HG02763 (cell line): ENCODE measurements around the gene SLFN11.
"Not testable (repeated sequence)": the region's sequence is repeated elsewhere in the genome, so short reads cannot be mapped to it uniquely, and the experiment has no call there.

Experiments used
- ATAC-seq: cut with Tn5 transposase; IDR thresholded peaks from one replicate; pipeline ENCODE4 v1.9.1; 2021; ENCODE audit warnings: mild to moderate bottlenecking, moderate library complexity; ENCODE audit not compliant: unreplicated experiment

SLFN11 gene

DNA sequence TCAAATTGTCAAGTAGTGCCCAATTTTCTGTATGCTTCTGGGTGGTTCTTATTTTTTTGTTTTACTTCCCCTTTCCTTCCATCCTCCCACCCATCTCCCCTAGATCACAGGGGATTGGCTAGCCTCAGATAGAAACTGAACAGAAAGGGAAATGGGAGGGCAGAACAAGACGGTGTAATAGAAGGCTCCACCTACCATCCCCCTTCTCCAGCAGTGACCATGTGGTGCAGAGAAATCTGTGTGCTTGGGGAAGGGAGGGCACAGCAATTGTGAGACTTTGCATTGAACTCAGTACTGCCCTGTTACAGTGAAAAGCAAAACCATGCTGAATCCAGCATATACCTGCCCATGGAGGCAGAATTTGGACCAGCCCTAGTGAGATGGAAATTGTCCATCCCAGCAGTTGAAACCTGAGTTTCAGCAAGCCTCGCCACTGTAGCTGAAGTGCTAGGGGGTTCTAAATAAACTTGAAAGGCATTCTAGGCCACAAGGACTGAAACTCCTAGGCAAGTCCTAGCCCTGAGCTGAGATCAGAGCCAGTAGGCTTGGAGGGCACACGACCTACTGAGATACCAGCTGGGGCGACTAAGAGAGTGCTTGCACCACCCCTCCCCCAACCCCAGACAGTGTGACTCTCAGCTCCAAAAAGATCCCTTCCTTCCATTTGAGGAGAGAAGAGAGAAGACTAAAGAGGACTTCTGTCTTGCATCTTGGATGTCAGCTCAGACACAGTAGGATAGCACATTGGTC is 5.2 kb downstream of the SLFN11 start:
- peak; percentile 92 for ATAC-seq

DNA sequence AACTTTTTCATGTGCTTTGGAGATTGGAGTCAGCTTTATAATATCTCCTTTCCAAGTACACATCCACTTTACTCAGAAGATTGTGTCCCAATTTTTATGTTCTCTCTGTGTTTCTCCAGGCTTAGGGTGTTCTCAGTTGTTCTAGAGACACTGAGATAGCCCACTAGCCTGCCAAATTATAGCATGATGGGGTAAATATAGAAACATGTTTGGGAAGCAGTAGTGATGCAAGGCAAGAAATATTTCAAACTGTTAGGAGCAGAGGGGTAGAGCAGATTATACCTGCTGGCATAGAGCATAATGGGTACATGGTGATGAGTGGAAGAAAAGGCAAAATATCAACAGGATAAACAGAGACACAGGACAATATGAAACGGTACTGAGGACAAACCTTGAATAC is 12.4 kb downstream of the SLFN11 start:
- ATAC-seq = no peak

DNA sequence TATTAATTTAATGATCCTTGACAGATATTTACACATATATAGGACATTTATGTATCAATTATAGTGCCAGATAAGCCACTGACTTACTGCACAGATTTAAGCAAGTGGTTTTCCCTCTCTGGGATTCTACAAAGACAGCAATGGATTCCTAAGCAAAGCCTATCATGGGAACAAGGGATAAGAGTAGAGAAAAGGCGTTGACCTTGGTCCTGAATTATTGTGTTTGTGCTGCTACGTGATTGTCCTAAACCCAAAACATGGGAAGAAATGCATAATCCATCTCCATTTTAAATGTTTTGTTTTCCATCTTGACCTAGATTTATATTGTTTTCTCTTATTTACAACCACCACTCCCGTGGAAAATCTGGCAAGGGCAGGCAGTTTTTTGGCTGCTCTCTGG is 14.0 kb downstream of the SLFN11 start:
- no peak for ATAC-seq

DNA sequence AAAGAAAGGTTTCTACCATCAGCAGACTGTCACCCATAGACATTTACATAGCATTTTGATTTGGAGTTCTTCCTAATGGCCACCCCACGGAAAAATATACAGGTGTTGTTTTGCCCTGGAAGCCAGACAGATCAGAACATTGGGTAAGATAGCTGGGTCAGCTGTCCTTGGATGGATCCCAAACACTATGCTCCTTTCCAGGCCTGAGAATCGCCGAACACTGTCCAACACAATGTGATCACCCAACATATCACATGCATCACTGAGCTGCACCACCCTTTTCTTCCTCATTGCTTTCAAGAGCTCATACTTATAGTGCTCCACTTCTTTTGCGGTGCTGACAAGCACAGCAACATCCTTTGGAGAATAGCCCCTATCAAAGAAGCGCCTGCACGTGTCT is 21.1 kb downstream of the SLFN11 start:
- ATAC-seq = no peak

DNA sequence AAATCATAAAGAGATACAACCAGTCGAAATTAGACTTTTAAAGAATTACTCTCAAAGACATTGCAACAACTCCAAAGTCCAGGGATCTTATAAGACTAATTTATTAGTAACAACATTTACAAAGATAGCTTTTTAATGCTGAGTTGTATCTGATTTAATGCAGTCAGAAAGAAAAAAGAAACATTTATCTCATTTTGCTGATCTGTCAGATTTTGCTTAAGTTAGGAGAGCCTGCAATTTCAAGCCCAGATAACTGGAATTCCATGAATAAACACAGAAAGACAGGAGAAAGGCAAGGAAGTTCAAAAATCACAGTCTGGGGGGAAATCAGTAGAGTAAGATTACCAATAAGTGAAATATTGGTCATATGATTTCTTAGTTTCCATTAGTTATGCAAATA is 22.9 kb downstream of the SLFN11 start:
- ATAC-seq = no peak

DNA sequence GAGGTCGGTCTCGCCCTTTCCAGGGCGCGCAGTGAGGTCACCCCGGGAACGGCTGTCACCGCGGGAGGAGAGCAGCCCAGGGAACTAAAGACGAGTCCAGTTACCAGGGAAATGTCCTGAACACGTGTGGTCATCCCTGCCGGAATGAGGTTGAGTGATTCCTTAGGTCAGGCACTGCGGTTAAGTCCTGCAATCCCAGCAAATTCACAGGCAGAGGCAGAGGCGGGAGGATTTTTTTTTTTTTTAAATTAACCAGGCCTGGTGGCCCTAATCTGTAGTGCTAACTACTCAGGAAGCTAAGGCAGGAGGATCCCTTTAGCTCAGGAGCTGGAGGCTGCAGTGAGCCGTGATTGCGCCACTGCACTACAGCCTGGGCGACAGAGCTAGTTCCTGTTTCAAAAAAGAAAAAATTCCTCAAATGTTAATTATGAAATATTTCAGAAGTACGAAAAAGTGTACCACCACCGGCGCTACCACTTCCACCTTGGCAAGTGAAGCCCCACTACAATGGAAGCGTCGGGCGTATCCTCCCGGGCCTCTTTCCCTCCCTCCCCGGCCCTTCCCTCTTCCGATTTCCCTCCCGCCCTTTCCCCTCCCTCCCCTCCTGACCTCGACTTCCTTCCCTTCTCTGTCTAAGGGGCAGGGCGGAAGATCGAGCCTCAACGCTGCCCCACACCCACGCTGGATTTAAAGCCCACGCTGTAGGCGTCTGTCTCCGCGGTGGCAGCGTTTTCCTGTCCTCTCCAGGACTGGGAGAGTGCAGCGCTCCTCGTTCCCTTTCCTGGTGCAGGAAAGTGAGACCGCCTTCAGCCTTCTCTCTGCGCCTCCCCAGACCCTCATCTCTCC is 27.3 kb downstream of the SLFN11 start:
- no peak for ATAC-seq

DNA sequence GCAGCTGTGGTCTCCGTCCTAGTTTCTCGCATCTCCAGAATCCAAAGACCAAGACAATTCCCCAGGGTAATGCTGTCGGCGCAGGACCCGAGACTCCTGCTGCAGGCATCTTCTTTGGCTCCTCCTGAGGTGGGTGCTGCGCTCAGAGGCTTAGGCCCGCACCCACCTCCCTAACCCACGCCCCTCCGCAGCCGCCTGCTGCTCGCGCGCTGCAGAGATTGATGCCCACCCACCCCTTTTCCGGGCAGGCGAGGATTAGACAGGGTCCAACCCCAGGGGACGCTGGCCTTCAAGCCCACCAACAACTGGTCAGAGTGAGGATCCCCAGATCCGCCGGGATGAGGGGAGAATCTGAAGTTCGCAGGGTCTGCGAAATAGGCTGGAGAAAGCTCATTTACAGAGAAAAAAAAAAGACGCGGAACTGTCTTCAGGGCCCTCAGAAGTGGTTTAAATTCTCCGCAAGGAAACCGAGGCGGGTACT is 27.9 kb downstream of the SLFN11 start:
- ATAC-seq = no peak

DNA sequence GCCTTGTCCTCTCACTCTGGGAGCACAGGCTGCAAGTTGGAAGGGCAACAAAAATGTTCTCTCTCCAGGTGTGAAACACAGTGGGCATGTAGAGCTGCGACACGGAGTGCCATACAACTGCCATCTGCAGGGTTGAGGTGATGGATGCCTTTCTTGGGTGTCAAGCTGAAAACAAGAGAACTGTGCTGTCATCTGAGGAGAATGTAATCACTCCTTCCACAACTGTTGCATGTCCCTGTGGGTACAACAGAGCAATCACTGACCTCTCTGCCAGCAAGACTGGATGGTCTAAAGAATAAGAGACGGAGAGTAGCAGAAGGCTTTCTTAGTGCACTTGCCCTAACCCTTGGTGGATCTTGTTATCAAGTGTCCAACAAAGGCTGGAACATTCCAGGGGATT is 29.2 kb downstream of the SLFN11 start:
- no peak for ATAC-seq

DNA sequence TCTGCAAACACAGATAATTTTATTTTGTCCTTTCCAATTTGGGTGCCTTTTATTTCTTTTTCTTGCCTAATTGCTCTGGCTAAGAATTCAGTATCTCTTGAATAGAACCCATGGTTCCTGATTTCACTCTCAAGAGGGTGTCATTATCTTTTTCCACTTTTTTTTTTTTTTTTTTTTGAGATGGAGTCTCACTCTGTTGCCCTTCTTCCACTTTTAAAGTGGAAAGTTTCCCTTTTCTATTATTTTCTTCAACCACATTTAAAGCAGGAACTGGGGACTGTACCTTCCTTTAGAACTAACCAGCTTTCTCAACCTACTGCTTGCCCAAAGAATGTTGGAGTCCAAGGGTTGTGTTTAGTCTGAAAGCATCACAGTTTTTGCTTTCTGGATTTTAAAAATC is 31.1 kb downstream of the SLFN11 start:
- no peak for ATAC-seq

DNA sequence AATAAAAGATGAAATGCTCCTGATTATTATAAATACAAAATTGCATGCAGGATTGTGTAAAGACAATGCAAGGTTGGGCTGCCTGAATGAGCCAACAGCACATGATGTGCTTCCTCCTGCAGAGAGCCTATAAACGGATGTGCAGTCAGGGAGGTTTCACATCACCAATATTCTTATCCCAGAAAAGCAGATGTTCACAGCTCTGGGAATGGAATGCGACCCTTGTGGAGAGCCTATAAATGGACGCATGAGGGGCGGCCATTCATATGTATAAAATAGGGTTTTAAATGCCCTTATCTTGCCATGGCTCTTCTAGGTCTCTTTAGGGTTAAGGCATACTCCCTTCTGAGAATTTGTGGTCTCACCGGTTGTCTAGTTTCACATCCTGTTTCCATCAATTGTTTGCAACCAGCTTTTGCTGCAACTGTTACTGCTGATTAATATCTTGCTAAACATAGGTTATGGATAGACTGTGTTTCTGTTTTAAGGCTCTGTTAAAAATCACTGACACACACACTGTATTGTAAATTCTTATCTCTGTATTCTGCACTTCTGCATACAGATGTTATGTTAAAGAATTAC is 31.9 kb downstream of the SLFN11 start:
- ATAC-seq = no peak

DNA sequence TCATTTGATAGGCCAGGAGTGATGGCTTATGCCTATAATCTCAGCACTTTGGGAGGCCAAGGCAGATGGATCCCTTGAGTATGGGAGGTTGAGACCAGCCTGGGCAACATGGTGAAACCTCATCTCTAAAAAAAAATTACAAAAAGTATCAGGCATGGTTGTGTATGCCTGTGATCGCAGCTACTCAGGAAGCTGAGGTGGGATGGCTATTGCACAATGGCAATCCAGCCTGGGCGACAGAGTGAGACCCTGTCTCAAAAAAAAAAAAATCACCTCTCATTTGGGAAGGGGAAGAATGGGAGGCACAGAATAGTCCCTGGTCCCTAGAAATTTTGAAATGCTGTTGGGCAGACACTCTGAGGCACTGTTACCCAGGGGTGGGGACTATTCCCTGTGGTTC is 35.2 kb downstream of the SLFN11 start:
- ATAC-seq = no peak

DNA sequence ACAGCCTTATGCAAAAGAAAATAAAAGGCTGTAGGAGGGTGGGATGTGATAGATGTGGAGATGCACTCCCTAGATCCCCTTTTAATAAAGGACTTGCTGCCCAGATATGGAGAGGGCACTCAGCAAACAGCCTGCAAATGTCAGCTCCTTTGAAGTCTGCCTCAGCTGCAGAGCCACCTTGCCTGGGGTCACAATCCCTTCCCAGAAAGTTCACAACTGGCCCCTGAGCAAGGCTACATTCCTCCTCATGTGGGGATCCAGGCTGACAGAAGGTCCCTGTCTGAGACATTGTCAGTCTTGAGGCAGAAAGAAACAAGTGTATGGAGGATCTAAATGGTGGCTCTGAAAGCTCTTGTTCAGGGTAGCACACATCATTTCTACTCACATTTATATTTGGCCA is 36.1 kb downstream of the SLFN11 start:
- ATAC-seq = no peak

DNA sequence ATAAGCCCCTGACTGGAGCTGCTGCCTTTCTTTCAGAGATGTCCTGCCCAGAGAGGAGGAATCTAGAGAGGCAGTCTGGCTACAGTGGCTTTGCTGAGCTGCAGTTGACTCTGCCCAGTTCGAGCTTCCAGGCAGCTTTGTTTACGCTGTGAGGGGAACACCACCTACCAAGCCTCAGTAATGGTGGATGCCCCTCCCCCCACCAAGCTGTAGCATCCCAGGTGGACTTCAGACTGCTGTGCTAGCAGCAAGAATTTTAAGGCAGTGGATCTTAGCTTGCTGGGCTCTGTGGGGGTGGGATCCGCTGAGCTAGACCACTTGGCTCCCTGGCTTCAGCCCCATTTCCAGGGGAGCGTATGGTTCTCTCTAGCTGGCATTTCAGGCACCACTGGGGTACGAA is 39.8 kb downstream of the SLFN11 start:
- ATAC-seq = not testable (repeated sequence)

DNA sequence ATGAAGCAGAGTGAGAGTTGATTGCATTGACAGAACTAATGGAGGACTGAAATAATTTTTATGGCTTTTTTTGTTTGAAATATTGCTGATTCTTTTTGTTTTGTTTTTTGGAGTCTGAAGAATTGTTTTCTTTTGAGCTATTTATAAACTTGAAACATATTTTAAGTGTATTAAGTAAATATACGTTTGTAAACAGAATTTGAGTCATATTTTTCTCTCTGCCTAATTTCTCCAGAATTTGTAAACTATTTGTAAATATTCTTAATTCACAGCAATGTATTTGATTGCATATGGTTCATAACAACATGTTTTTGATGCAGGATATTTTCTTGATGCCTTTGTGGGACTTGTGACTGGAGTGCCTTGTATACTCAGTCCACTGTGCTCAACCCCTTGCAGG is 50.7 kb downstream of the SLFN11 start:
- ATAC-seq = no peak

DNA sequence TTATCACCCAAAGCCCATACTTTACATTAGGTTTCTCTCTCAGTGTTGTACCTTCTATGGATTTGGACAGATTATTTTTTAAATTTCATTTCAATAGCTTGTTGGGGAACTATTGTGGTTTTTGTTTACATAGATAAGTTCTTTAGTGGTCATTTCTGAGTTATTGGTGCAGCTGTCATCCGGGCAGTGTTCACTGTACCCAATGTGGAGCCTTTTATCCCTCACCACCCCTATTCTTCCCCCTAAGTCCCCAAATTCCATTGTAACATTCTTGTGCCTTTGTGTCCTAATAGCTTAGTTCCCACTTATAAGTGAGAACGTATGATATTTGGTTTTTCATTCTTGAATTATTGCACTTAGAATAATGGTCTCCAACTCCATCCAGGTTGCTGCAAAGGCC is 57.5 kb downstream of the SLFN11 start:
- no peak for ATAC-seq

DNA sequence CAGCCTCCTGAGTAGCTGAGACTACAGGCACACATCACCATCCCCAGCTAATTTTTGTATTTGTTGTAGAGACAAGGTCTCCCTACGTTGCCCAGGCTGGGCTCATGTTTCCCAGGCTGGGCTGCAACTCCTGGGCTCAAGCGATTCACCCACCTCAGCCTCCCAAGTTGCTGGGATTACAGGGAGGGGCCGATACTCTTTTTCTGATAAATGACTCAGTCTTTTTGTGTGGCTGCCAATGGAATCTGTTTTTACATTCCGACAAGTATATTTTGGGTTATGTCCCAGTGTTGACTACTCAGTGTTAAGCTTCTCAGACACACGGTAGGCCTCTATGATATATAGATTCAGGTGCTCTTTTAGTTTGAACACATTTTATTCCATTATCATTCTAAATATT is 58.1 kb downstream of the SLFN11 start:
- ATAC-seq = no peak

DNA sequence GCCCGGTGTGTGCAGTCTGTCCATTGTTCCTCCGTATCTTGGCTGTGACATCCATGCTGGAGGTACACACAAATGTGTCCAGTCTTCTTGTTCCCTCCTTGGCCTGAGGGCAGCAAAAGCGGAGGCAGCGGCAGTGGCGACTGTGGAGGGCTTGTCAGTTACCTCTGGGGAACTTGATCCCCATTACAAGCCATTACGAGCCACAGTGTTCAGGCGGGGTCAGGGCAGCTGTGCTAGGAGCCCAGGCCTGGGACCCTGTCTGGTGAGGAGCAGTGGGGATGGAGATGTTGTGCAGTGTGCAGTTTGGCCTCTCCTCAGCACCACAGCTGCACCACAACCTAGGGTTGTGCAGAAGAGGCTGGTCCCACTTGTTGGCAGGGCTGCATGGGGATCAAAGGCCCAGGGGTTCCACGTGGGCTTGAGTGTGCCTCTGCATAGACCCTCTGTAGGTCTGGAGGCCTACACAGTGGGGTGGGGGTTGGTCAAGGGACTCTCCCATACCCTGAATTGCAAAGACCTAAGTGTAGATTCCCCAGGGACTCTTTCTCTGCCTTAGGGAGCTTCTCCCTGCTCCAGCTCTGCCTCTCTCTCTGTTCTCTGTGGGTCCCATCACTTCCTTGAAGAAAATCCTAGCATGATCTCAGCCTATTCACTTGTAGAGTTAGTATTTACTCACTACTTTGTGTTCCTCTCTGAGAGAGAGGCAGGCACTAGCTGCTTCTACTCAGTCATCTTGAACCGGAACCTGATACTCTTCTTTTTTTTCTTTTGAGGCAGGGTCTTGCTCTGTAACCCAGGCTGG is 58.8 kb downstream of the SLFN11 start:
- no peak for ATAC-seq

DNA sequence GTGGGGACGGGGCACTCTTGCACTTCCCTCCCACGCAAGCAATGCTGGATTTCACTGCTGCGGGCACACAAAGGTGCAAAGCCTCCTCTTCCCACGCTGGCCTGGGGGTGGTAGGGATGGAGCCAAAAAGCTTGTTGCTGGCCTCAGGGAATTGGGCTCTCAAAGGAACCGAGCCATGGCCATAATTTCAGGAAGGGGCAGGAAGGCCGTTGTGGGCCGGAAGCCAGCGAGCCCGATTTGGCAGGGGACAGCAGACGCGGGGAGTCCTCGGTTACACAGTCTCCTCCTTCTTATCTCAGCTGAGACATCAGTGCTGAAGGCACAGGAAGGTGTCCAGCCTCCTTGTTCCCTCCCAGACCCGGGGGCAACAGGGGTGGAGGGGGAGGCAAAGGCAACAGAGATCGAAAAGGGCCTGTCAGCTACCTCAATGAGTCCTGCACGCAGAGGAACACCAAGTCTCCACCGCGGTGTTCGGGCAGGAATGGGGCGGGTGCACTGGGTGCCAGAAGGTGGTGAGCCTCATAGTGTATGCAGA is 59.5 kb downstream of the SLFN11 start:
- no peak for ATAC-seq

DNA sequence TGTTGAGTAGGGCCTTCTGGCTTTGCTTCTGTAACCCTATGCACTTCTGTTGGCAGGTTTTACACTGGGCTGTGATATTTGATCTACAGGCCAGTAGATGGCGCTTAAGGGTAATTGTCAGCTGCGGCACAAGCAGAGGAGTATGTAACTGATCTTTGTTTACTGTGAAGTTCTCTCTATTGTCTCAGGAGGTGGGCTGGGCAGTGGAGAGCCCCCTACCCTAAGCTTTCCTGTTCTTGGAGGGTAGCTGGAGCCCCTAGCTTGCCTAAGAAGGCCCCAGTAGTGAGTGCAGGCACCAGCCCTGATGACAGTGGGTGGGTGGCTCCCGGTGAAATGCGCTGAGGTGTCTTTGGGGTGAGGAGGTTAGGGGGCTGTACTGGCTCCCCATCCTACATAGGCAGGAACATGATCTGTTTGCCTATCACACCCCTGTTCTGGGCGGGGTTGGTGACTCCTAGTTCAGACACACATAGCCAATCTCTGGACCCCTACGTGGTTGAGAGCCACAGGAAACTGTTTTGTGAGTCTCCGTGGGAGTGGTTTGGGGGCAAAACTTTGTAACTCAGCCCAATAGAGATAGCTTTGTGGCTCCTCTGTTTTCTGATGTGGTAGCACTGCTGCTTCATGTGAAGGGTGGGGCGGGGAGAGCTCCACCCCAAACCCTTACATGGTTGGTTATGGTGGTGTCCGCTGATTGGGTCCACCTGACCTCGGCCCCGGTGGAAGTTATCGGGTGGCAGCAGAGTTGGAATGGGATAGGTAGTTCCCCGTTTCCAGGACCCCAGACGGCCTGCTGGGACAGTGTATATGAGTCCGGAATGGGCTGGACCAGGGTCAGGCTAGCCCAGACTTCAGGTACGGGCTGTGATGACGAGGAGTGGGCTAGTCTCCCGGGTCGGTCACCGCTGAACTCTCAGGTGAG is 60.4 kb downstream of the SLFN11 start:
- ATAC-seq = peak; percentile 67

DNA sequence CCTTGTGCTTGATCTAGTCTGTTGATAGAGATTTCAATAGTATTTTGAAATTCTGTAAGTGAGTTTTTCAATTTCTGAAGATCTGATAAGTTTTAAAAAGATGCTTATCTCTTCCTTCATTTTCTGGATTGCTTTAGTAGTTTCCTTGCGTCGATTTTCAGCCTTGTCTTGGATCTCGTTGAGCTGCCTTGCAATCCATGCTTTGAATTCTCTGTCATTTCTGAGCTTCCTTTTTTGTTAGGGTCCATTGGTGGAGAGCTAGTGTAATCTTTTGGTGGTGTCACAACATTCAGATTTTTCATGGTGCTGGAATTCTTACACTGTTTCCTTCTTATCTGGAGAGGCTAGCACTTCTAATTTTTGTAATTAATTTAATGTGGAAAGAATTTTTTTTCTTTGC is 61.1 kb downstream of the SLFN11 start:
- no peak for ATAC-seq
